NCI-H1930 (cell line): ENCODE measurements around the gene CNEP1R1.
A peak's percentile ranks its signal among the peaks of the same experiment; 100 is the strongest.

Experiments used
- DNase-seq, 2 experiments: peaks; one replicate each; lab custom pipeline; 2025; lab: John Stamatoyannopoulos, UW

The CNEP1R1 gene

DNA sequence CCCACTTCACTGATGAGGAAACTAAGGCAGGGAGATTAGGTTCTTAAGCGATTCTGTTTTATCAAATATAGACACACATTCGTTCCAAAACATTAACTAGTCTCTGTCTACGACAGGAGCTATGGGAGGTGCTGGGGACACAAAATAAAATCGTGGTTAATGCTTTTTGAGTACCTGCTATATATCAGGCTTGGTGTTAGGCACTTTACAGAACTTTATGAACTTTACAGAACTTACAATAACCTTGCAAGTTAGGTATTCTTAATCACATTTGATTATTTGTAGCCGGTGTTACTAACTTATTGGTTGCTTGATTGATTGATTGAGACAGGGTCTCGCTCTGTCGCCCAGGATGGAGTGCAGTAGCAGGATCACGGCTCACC lies 40.2 kb downstream of the CNEP1R1 start:
- DNase-seq = no peak

DNA sequence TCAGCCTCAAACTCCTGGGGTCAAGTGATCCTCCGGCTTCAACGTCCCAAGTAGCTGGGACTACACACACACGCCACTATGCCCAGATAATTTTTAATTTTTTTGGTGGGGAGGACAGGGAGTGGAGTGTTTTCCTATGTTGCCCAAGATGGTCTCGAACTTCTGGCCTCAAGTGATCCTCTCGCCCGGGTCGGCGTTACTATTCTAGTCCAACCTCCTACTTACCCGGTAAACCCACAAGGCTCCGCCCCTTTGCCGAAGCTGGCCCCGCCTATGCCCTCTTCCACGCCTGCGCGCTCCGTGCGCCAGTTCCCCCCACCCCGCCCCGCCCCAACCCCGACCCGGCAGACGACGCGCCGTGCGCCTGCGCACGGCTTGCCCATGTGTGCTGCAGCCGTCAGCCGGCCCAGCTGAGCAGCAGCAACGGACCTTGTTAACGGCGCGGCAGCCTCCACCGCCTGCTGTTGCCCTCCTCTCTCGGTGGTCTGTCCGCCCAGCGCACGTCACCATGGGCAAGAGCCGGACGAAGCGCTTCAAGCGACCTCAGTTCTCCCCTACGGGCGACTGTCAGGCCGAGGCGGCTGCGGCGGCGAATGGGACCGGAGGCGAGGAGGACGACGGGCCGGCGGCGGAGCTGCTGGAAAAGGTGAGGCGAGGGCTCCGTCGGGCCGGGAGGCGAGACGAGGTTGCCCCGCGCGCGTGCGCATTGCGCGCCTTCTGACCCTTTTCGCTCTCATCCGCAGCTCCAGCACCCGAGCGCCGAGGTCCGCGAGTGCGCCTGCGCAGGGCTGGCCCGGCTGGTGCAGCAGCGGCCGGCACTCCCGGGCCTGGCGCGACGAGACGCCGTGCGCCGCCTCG lies 40.8 kb downstream of the CNEP1R1 start, which contains the start of gene HEATR3:
HEATR3 (plus strand) TSS at position 347 of the 858 bp plus-strand sequence; CDS start at position 509, 162 bp downstream.
- peak; percentile 67 to 83 for DNase-seq

DNA sequence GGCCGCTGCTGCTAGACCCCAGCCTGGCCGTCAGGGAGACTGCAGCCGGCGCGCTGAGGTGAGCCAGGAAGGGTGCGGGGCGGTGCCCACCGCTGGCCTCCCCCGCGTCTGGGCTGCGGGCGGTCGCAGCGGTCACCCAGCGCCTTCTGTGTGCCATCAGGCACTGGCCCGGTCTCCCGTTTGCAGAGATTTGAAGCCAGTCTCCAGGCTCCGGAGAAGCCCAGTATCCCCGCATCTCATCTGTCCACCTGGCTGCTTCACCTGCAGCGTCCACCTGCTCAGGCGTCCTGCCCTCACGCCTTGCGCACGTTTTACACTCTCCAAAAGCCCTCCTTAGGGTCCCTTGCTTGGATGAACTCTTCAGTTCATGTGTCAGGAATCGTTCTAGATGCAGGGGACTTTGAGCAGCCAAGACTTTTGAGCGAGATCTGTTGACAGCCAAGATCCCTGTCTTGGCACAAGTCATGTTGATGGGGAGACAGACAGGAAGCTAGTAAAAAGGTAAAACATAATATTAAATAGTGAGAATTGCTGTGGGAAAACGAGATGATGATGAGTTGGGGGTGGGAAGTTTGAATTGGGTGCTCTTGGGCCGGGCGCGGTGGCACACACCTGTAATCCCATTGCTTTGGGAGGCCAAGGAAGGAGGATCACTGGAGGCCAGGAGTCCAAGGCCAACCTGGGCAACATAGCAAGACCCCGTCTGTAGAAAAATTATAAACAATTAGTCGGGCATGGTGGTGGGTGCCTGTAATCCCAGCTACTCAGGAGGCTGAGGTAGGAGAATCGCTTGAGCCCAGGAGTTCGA lies 41.7 kb downstream of the CNEP1R1 start:
- no peak for DNase-seq

DNA sequence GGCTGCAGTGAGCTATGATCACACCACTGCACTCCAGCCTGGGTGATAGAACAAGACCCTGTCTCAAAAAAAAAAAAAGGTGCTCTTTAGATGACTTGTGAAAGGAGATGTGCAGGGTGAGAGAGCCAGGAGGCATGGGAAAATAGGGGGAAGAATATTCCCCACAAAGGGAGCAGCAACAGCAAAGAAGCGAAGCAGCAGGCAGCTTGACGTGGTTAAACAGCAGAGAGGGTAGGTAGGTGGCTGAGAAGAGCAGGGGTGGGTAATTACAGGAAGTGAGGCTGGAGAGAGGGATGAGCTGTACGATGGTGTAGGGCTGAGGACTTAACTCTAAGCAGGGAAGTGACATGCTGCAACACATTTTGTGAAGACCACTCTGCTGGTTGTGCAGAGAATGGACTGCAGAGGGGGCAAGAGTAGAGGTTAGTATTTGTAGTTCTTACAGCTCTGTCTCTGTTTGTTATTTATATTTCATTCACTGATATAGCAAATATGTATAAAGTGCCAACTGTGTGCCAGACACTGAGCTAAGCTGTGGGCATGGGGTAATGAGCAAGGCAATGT lies 42.3 kb downstream of the CNEP1R1 start:
- DNase-seq = no peak

DNA sequence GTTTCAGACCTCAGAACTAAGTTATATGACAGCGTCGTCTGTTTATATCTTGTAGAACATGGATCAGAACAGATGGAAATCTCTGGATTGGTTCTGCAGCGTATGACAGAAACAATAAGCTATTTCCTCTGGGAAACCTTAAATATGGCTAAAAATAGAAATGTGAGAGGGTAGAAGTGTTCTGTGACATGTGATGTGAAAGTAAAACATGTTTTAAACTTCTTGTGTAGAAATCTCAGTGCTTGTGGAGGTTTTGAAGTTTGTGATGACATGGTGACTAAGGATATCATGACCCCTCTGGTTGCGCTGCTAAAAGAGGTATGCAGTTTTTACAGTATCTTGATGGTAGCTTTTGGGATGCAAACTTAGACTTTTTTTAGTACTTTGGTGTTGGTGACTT lies 43.5 kb downstream of the CNEP1R1 start:
- DNase-seq = no peak

DNA sequence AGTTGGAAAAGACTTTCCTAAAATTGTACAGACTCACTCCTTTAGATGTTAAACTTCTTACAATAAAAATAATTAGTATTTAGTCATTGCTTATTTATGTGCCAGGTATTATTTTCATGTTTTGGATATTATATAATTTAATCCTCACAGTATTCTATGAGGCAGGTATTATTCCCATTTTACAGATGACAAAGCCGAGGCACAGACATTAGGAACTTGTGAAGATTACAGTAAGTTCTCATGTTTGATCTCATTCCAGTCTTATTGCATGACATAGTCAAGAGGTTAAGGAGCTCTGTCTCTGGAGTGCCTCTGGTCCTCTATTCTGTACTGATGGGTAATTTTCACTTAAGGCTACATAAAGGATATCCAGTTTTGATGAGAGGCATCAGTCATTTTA lies 44.0 kb downstream of the CNEP1R1 start:
- no peak for DNase-seq

DNA sequence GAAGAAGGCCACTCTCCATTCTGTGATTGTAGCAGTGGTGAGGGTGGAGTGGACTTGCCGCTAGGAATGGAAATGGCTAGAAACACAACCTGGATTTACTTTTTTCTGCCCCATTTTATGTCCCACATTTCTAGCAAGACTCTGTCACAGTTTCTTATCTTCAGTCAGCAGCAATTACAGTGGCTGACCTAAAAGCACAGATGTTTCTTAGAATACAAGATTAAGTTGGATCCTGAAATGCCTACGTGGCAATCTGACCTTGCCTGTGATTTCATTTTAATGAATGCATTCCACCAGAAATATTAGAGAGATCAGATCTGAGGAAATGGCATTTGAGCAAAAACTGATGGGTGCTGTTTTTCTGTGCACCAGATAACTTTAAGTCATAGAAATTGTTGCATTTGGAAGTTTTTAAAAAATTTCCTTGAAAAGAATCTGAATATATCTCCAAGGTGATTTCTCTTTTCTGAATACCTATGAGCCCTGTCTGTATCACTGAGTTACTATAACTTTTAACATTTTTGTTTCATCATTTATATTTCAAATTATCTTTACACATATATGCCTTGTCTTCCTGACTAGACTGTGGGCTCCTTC lies 46.1 kb downstream of the CNEP1R1 start:
- no peak for DNase-seq

DNA sequence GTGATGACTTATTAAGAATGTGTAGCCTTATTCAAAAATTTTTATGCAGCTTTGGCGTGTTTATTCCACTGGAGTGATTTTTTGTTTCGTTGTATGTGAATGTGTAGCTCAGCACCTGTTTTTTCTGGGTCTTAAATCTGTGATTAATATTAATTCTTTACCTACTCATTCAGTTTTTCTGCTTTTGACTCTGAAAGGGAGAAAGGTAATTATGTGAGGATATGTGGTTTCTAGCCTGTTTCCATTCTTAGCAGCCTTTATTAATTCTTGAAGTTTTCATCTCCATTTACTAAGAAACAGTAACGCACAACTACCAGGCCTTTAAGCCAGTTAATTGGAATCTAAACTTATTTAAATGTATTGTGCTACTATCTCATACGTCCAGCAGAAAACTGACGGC lies 47.7 kb downstream of the CNEP1R1 start:
- no peak for DNase-seq

DNA sequence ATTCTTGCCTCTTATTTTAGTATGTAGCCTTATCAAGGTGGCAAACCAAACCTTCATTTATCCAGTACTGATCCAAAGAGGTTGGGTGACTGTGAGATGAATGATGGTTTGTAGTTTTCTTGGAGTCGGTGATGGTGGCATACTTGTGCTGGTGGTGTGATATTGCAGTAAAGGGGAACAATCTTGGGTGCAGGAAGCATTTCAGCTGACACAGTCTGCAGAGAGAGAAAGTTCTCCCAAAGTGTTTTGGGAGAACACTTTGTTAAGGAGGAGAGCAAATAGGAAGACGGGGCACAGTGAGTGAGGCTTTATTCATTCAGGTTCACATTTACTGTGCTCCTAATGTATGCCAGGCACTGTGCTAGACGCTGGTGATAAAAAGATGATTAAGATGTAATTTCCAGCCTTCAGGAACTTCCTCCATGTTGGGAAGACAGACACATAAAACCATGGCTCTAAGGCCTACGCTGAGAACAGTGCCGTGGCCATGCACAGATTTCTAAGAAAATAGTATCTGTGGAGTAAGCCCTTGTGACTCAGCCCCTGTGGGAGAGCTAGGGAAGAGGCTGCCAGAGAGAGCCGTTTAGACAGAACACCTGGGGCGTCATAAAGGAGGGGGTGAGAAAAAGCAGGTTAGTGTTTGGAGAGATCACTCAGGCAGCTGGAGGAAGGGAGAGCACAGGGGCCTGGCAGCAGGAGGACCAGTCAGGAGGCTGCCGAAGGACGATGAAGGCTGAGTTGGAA lies 54.5 kb downstream of the CNEP1R1 start:
- no peak for DNase-seq

DNA sequence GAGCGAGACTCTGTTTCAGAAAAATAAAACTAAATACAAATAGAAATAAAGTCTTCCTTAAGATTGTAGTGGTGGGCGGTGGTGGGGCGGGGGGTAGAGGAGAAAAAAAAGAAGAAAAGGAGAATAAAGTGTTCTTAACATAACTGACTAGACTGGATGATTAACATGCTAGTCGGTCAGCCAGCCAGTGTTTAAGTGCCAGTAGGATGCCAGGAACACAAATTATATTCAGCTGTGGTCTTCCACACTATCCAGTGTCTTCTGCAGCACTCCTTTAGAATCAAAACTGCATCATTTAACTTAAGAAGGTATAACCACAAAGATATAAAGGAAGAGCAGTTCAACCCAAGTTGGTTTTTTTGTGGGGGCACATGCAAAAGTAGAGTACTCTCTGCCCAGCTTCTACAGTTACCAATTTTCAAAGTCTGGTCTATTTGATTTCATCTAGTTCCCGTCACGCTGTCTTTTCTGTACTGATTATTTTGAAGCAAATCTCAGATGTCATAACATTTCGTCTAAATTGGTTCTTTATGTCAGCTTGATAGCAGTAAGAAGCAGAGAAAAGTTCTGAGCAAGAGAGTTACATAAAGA lies 56.5 kb downstream of the CNEP1R1 start:
- DNase-seq = no peak

DNA sequence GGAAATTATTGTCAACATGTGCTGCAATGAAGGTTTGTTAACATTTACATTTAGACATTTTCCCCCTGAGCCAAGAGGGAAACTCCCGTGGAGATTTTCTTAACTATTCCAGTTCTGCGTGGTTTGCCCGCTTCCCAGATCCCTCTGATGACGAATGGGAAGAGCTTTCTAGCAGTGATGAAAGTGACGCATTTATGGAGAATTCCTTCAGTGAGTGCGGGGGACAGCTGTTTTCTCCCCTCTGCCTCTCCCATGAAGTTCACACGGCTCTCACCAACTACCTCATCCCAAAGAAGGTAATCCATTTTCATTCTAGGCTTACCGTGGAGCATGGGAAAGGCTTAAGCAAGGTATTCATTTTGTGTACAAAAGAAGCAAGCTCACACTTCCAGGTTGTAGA lies 59.0 kb downstream of the CNEP1R1 start:
- no peak for DNase-seq

DNA sequence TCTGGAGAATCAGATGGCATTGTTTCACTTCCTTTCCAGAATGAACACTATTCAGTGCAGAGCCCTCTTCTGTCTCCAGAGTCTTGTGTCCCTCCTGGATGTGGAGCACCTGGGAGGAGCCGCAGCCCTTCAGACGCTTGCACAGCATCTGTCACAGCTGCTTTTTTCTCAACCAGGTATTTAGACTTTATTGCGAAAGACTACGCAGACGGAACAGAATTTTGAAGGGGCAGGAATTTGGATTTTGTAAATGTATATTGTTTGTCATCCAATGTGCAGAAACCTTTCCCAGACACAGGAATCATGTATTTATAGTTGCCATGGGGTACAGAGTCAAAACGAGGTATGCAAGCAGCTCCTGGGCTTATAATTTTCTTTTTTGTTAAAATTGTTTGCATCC lies 61.2 kb downstream of the CNEP1R1 start:
- DNase-seq = no peak
